Ascending aorta (tissue), 2 donors: ENCODE results near the gene FAM81A. TPM values are rescaled to one million over a fixed set of nuclear protein-coding genes. Genes with fewer than 3 reads are reported as not detected.

Source experiments
- DNase-seq, 2 donors: peaks; one replicate each; pipeline ENCODE4 v3.0.0-alpha.2; 2019; ENCODE audit warnings: low spot score in 2 of 2
- H3K27ac ChIP-seq, 2 donors: fragments of 200-600 bp; sonication (generic); one replicate each; pipeline ENCODE4 v1.5.1; 2016 to 2017; ENCODE audit warnings: mild to moderate bottlenecking in 1 of 2
- H3K27me3 ChIP-seq: fragments of 200-600 bp; sonication (generic); one replicate; pipeline ENCODE4 v1.5.1; 2017
- H3K36me3 ChIP-seq, 2 donors: fragments of 200-600 bp; sonication (generic); one replicate each; pipeline ENCODE4 v1.5.1; 2016
- H3K4me1 ChIP-seq, 2 donors: fragments of 200-600 bp; sonication (generic); one replicate each; pipeline ENCODE4 v1.5.1; 2016 to 2017; ENCODE audit warnings: mild to moderate bottlenecking in 1 of 2
- H3K4me3 ChIP-seq, 2 donors: fragments of 200-600 bp; sonication (generic); one replicate each; pipeline ENCODE4 v1.5.1; 2016 to 2017; ENCODE audit warnings: mild to moderate bottlenecking in 1 of 2
- H3K9me3 ChIP-seq, 2 donors: fragments of 200-600 bp; sonication (generic); one replicate each; pipeline ENCODE4 v1.5.1; 2016
- CTCF ChIP-seq, 3 experiments: fragments of 200-600 bp in 2 of 3; fragments of 450-650 bp in 1 of 3; sonication (generic) in 2 of 3; IDR thresholded peaks; one replicate each; pipeline ENCODE4 v1.5.1; 2016 to 2019; ENCODE audit warnings: antibody characterized with exemption in 3 of 3, mild to moderate bottlenecking in 1 of 3, moderate library complexity in 1 of 3
- intact Hi-C: fragments of 100-400 bp; cut with DNase I; formaldehyde crosslinking; loops from one replicate; pipeline ENCODE4 v1.15.1; 2023
- total RNA-seq: library from RNA; depleted of rRNA; stranded (reverse); fragments of >200 nt; gene quantifications from one replicate; pipeline ENCODE4 v1.1.0, GENCODE V29; 2016

Gene FAM81A
- total RNA-seq, 1 donor from 2014 or later: not detected

GRCh38 chr15:59553879-59554735 lies 116.1 kb downstream of the FAM81A start:
- H3K9me3 ChIP-seq: no peaks in the 10 kb centered on the region
- DNase-seq: no peak
- H3K36me3 ChIP-seq: no peaks in the 10 kb centered on the region
- H3K4me1 ChIP-seq: no peaks in the 10 kb centered on the region
- intact Hi-C loops: no loop called here
- H3K27ac ChIP-seq: no peak overlapping the region
- no peak overlapping the region for H3K4me3 ChIP-seq
- H3K27me3 ChIP-seq: no peaks in the 10 kb centered on the region
- TF ChIP-seq CTCF (IDR thresholded peaks at IDR 0.05): no peak

GRCh38 chr15:59555696-59556095 lies 117.7 kb downstream of the FAM81A start:
- DNase-seq: no peak
- Histone ChIP-seq H3K36me3 (no peaks in the 10 kb centered on the region), H3K27ac (no peak overlapping the region), H3K4me1 (no peaks in the 10 kb centered on the region), H3K9me3 (no peaks in the 10 kb centered on the region), H3K4me3 (no peak overlapping the region), H3K27me3 (no peaks in the 10 kb centered on the region)
- intact Hi-C loops: no loop called here
- no peak for TF ChIP-seq CTCF (IDR thresholded peaks at IDR 0.05)

GRCh38 chr15:59556380-59556779 lies 118.4 kb downstream of the FAM81A start:
- no peak for TF ChIP-seq CTCF (IDR thresholded peaks at IDR 0.05)
- Histone ChIP-seq H3K27ac (no peak overlapping the region), H3K4me1 (no peaks in the 10 kb centered on the region), H3K9me3 (no peaks in the 10 kb centered on the region), H3K36me3 (no peaks in the 10 kb centered on the region), H3K27me3 (no peaks in the 10 kb centered on the region), H3K4me3 (no peak overlapping the region)
- DNase-seq: no peak
- intact Hi-C loops: no loop called here

- intact Hi-C loops: no loop called here
- TF ChIP-seq CTCF (IDR thresholded peaks at IDR 0.05): no peak
- no peaks in the 10 kb centered on the region for H3K4me1 ChIP-seq
Observed at GRCh38 chr15:59557581-59557980, 119.6 kb downstream of the FAM81A start.

GRCh38 chr15:59558851-59559250 lies 120.9 kb downstream of the FAM81A start:
- no peaks in the 10 kb centered on the region for H3K27me3 ChIP-seq
- no peaks in the 10 kb centered on the region for H3K9me3 ChIP-seq
- H3K4me3 ChIP-seq: no peak overlapping the region
- no peak overlapping the region for H3K27ac ChIP-seq
- TF ChIP-seq CTCF (IDR thresholded peaks at IDR 0.05): no peak
- no peak for DNase-seq
- intact Hi-C loops: no loop called here
- no peaks in the 10 kb centered on the region for H3K4me1 ChIP-seq
- H3K36me3 ChIP-seq: no peaks in the 10 kb centered on the region

More at GRCh38 chr15:59557581-59557980, 119.6 kb downstream of the FAM81A start:
- DNase-seq: no peak
- Histone ChIP-seq H3K27me3 (no peaks in the 10 kb centered on the region), H3K4me3 (no peak overlapping the region), H3K9me3 (no peaks in the 10 kb centered on the region), H3K36me3 (no peaks in the 10 kb centered on the region), H3K27ac (no peak overlapping the region)
